Measurements from ENCODE around the gene EHBP1L1. TPM values are rescaled to one million over a fixed set of nuclear protein-coding genes. Genes with fewer than 3 reads are reported as not detected.

Gene EHBP1L1
- polyA plus RNA-seq, 1 donor from 2014 or later: 18.3 TPM

DNA sequence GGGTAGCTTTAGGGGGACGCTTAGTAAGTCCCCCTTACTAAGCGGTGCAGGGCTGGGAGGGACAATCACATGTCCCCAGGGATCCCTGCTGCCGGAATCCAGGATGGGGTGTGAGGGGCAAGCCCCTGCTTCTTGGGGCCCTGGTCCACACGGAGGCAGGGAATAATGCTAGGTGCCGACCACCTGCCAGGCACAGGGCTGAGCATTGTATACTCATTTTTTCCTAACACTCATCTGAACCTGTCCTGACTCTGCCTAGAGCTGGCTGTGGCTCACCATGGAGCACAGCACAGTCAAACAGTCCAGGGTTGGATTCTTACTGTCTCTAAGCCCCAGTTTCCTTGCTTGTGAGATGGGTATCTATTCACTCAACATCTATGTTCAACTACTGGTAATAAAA, 16.3 kb upstream of the EHBP1L1 start:
- no peaks in the 10 kb centered on the region for H4K20me1 ChIP-seq (ENCODE audit: insufficient read depth)
- no peak overlapping the region for H2AFZ ChIP-seq (ENCODE audit: low read depth, low read length)
- no peak overlapping the region for H3K27ac ChIP-seq (ENCODE audit: low read length)
- H3K9me3 ChIP-seq (ENCODE audit: low read length): no peaks in the 10 kb centered on the region
- no peaks in the 10 kb centered on the region for H3K36me3 ChIP-seq (ENCODE audit: insufficient read depth, low read length)
- no peak overlapping the region for H3K4me2 ChIP-seq (ENCODE audit: low read length)
- no peaks in the 10 kb centered on the region for H3K9me2 ChIP-seq (ENCODE audit: insufficient read depth, low read length)
- no peaks in the 10 kb centered on the region for H3F3A ChIP-seq (ENCODE audit: insufficient read depth, low read length, poor library complexity, severe bottlenecking)
- no peak overlapping the region for H3K9ac ChIP-seq (ENCODE audit: low read length)
- TF ChIP-seq POLR2AphosphoS5 (IDR thresholded peaks at IDR 0.05) (no peak), EP300 (conservative IDR thresholded peaks at IDR 0.05; ENCODE audit: poor library complexity, severe bottlenecking) (no peak)
- H3K79me2 ChIP-seq (replicated peaks; ENCODE audit: insufficient read depth, low read length): no peaks in the 10 kb centered on the region
- no peak overlapping the region for H3K4me3 ChIP-seq (ENCODE audit: low read length)
- H3K27me3 ChIP-seq (ENCODE audit: insufficient read depth, low read depth, low read length): no peaks in the 10 kb centered on the region

DNA sequence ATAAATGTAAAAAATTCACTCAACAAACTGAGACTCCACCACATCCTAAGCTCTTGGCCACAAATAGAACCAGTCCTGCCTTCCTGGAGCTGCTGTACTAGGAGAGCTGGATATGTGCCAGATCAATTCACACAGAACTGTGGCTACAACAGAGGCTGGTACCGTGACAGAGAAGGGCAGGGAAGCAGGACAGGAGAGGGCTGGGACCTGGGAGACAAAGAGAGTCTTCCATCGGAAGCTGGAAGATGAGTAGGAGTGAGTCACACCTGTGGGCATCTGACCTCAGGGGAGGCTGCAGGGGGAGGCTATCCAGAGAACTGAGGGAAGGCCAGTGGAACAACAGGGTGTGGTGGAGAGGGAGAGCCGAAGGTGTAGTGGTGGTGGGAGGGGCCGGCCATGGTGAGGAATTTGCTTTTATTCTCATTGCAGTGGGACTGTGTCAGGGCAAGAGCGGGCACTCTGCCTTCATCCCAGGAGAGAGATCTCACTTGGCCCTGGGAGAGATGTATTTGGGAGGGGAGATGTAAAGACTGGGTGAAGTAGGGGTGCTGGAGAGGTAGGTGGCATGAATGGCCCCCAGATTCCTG, 15.8 kb upstream of the EHBP1L1 start:
- no peaks in the 10 kb centered on the region for H4K20me1 ChIP-seq (ENCODE audit: insufficient read depth)
- no peaks in the 10 kb centered on the region for H3K27me3 ChIP-seq (ENCODE audit: insufficient read depth, low read depth, low read length)
- no peaks in the 10 kb centered on the region for H3F3A ChIP-seq (ENCODE audit: insufficient read depth, low read length, poor library complexity, severe bottlenecking)
- no peak overlapping the region for H3K27ac ChIP-seq (ENCODE audit: low read length)
- no peaks in the 10 kb centered on the region for H3K9me2 ChIP-seq (ENCODE audit: insufficient read depth, low read length)
- no peak overlapping the region for H3K9ac ChIP-seq (ENCODE audit: low read length)
- no peak overlapping the region for H3K4me3 ChIP-seq (ENCODE audit: low read length)
- no peak overlapping the region for H3K4me2 ChIP-seq (ENCODE audit: low read length)
- no peaks in the 10 kb centered on the region for H3K79me2 ChIP-seq (replicated peaks; ENCODE audit: insufficient read depth, low read length)
- no peak overlapping the region for H2AFZ ChIP-seq (ENCODE audit: low read depth, low read length)
- TF ChIP-seq MXI1 (conservative IDR thresholded peaks at IDR 0.05; ENCODE audit: poor library complexity, severe bottlenecking): no peak
- no peak for TF ChIP-seq SMC3 (conservative IDR thresholded peaks at IDR 0.05; ENCODE audit: poor library complexity)
- TF ChIP-seq RAD21 (conservative IDR thresholded peaks at IDR 0.05): no peak
- no peak for TF ChIP-seq EP300 (conservative IDR thresholded peaks at IDR 0.05; ENCODE audit: poor library complexity, severe bottlenecking)
- TF ChIP-seq, protein P1, sequence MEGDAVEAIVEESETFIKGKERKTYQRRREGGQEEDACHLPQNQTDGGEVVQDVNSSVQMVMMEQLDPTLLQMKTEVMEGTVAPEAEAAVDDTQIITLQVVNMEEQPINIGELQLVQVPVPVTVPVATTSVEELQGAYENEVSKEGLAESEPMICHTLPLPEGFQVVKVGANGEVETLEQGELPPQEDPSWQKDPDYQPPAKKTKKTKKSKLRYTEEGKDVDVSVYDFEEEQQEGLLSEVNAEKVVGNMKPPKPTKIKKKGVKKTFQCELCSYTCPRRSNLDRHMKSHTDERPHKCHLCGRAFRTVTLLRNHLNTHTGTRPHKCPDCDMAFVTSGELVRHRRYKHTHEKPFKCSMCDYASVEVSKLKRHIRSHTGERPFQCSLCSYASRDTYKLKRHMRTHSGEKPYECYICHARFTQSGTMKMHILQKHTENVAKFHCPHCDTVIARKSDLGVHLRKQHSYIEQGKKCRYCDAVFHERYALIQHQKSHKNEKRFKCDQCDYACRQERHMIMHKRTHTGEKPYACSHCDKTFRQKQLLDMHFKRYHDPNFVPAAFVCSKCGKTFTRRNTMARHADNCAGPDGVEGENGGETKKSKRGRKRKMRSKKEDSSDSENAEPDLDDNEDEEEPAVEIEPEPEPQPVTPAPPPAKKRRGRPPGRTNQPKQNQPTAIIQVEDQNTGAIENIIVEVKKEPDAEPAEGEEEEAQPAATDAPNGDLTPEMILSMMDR (IDR thresholded peaks at IDR 0.05; ENCODE audit: poor library complexity, severe bottlenecking): no peak
- TF ChIP-seq EZH2 (IDR thresholded peaks at IDR 0.05; ENCODE audit: borderline replicate concordance, insufficient read depth, low read length, poor library complexity, severe bottlenecking): no peak
- no peak for TF ChIP-seq TAF1 (IDR thresholded peaks at IDR 0.05; ENCODE audit: low read depth)
- no peak for TF ChIP-seq POLR2AphosphoS5 (IDR thresholded peaks at IDR 0.05)
- TF ChIP-seq, protein P2, sequence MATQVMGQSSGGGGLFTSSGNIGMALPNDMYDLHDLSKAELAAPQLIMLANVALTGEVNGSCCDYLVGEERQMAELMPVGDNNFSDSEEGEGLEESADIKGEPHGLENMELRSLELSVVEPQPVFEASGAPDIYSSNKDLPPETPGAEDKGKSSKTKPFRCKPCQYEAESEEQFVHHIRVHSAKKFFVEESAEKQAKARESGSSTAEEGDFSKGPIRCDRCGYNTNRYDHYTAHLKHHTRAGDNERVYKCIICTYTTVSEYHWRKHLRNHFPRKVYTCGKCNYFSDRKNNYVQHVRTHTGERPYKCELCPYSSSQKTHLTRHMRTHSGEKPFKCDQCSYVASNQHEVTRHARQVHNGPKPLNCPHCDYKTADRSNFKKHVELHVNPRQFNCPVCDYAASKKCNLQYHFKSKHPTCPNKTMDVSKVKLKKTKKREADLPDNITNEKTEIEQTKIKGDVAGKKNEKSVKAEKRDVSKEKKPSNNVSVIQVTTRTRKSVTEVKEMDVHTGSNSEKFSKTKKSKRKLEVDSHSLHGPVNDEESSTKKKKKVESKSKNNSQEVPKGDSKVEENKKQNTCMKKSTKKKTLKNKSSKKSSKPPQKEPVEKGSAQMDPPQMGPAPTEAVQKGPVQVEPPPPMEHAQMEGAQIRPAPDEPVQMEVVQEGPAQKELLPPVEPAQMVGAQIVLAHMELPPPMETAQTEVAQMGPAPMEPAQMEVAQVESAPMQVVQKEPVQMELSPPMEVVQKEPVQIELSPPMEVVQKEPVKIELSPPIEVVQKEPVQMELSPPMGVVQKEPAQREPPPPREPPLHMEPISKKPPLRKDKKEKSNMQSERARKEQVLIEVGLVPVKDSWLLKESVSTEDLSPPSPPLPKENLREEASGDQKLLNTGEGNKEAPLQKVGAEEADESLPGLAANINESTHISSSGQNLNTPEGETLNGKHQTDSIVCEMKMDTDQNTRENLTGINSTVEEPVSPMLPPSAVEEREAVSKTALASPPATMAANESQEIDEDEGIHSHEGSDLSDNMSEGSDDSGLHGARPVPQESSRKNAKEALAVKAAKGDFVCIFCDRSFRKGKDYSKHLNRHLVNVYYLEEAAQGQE (IDR thresholded peaks at IDR 0.05; ENCODE audit: borderline replicate concordance): no peak
- no peaks in the 10 kb centered on the region for H3K36me3 ChIP-seq (ENCODE audit: insufficient read depth, low read length)
- no peaks in the 10 kb centered on the region for H3K9me3 ChIP-seq (ENCODE audit: low read length)

Data from neural cell (in vitro differentiated cells).